ENCODE measurements around the gene SLC6A11. TPM values are rescaled to one million over a fixed set of nuclear protein-coding genes. Genes with fewer than 3 reads are reported as not detected.

SLC6A11 gene
- total RNA-seq, 2 experiments from 2014 or later: not detected

DNA sequence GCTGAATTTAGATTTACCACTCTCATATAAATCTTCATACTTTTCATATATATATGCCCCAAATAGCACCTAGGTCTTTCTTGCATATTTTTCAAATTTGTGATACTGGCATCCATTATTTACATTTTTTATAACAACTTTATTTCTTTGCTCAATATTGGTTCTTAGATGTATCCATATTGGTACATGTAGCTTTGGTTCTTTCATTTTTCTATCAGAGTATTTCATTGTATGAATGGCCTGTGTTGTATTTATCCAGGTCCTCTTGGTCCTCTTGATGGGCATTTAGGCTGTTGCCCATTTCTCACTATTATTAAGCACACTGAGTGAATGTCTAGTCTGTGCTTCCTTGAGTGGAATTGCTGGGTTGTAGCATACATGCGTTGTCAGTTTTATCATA is 8.4 kb downstream of the SLC6A11 start:
- ChIA-PET POLR2A (no interaction called here), CTCF (no interaction called here)
- no peak overlapping the region for H3K27ac Mint-ChIP-seq
- ATAC-seq: no peak
- peaks cover 15% of the 10 kb centered on the region for H3K27me3 Mint-ChIP-seq (ENCODE audit: low read depth)
- no peak overlapping the region for H3K4me3 Mint-ChIP-seq
- no peaks in the 10 kb centered on the region for H3K36me3 Mint-ChIP-seq (ENCODE audit: low read depth)
- no peaks in the 10 kb centered on the region for H3K9me3 Mint-ChIP-seq (ENCODE audit: insufficient read depth)
- H3K4me1 Mint-ChIP-seq (ENCODE audit: low read depth): no peaks in the 10 kb centered on the region
- DNase-seq: no peak

- ChIA-PET POLR2A (no interaction called here), CTCF (no interaction called here)
- no peak overlapping the region for H3K27ac Mint-ChIP-seq
- ATAC-seq (no peak), DNase-seq (no peak)
- no peaks in the 10 kb centered on the region for H3K36me3 Mint-ChIP-seq (ENCODE audit: low read depth)
- H3K27me3 Mint-ChIP-seq (ENCODE audit: low read depth): peaks cover 6% of the 10 kb centered on the region
- no peaks in the 10 kb centered on the region for H3K4me1 Mint-ChIP-seq (ENCODE audit: low read depth)
- no peaks in the 10 kb centered on the region for H3K9me3 Mint-ChIP-seq (ENCODE audit: insufficient read depth)
- H3K4me3 Mint-ChIP-seq: no peak overlapping the region
These were observed 17.9 kb downstream of the SLC6A11 start for GRCh38 chr3:10833855-10834414.

DNA sequence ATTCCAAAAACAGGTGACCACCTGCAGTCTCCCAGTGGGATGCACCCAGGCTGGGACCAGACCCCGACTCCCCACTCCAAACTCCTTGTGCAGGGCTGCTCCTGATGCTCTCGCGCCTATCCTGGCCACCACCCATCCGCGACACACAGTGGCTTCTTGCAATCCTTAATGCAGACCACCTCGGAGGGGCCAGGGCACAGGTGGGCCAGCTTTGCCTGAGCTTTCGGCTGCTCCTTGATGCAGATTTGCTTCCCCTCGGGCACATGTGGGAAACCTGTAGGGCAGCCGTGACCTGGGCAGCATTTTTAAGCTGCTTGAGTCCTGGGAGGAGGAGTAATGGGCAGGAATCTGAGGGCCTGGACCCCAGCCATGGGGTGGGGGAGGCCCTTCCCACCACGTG is 18.9 kb downstream of the SLC6A11 start:
- POLR2A ChIA-PET: no interaction called here
- ATAC-seq: no peak
- H3K4me3 Mint-ChIP-seq: no peak overlapping the region
- H3K9me3 Mint-ChIP-seq (ENCODE audit: insufficient read depth): no peaks in the 10 kb centered on the region
- H3K36me3 Mint-ChIP-seq (ENCODE audit: low read depth): no peaks in the 10 kb centered on the region
- no peaks in the 10 kb centered on the region for H3K4me1 Mint-ChIP-seq (ENCODE audit: low read depth)
- no peak for DNase-seq
- peaks cover 6% of the 10 kb centered on the region for H3K27me3 Mint-ChIP-seq (ENCODE audit: low read depth)
- CTCF ChIA-PET: no interaction called here
- no peak overlapping the region for H3K27ac Mint-ChIP-seq

DNA sequence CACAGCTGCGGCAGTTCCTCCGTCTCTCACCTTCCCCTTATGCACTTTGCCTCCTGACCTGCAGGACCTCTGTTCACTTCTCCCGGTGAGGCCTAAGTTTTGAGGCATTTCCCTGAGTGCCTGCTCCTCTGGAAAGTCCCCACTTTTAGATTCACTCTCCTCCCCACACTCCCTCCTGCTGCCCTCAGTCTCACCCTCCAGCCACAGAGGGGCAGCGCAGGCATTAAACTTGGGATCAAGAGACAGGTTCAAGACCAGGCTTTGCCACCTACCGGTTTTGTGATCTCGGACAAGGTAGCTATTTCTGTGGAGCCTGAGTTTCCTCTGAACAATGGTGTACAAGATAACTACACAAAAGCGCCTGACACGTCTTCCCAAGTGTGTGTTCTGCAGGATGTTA is 19.4 kb downstream of the SLC6A11 start:
- Mint-ChIP-seq H3K4me1 (ENCODE audit: low read depth) (no peaks in the 10 kb centered on the region), H3K36me3 (ENCODE audit: low read depth) (no peaks in the 10 kb centered on the region), H3K27me3 (ENCODE audit: low read depth) (peaks cover 5% of the 10 kb centered on the region), H3K4me3 (no peak overlapping the region), H3K27ac (no peak overlapping the region), H3K9me3 (ENCODE audit: insufficient read depth) (no peaks in the 10 kb centered on the region)
- CTCF ChIA-PET: no interaction called here
- no peak for DNase-seq
- no peak for ATAC-seq
- POLR2A ChIA-PET: no interaction called here

GRCh38 chr3:10836676-10837075 is 20.6 kb downstream of the SLC6A11 start:
- ChIA-PET POLR2A (no interaction called here), CTCF (no interaction called here)
- ATAC-seq: no peak
- Mint-ChIP-seq H3K27me3 (ENCODE audit: low read depth) (peaks cover 3% of the 10 kb centered on the region), H3K27ac (no peak overlapping the region), H3K4me1 (ENCODE audit: low read depth) (no peaks in the 10 kb centered on the region), H3K4me3 (no peak overlapping the region), H3K9me3 (ENCODE audit: insufficient read depth) (no peaks in the 10 kb centered on the region), H3K36me3 (ENCODE audit: low read depth) (no peaks in the 10 kb centered on the region)
- DNase-seq: no peak

DNA sequence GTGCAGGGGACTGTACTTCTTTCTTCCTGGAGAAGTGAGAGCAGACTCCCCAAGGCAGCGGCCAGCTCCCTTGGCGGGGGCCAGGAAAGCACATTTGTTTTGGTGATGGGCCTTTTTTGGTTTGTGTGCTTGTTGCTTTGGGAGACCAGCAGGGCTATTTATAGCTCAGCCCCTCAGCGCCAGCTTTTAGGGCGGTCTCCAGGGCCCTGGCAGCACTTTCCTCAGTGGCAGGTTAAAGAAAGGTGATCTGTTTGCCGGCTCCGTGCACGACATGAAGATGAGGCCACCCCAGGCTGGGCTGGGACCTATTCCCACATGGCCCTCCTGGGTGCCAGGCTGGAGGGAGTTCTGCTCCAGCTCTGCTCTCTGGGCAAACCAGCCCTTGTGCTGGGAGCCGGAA is 21.8 kb downstream of the SLC6A11 start:
- CTCF ChIA-PET: no interaction called here
- Mint-ChIP-seq H3K4me1 (ENCODE audit: low read depth) (no peaks in the 10 kb centered on the region), H3K27ac (no peak overlapping the region), H3K9me3 (ENCODE audit: insufficient read depth) (no peaks in the 10 kb centered on the region), H3K4me3 (no peak overlapping the region), H3K27me3 (ENCODE audit: low read depth) (no peaks in the 10 kb centered on the region), H3K36me3 (ENCODE audit: low read depth) (no peaks in the 10 kb centered on the region)
- no peak for ATAC-seq
- POLR2A ChIA-PET: no interaction called here
- no peak for DNase-seq

DNA sequence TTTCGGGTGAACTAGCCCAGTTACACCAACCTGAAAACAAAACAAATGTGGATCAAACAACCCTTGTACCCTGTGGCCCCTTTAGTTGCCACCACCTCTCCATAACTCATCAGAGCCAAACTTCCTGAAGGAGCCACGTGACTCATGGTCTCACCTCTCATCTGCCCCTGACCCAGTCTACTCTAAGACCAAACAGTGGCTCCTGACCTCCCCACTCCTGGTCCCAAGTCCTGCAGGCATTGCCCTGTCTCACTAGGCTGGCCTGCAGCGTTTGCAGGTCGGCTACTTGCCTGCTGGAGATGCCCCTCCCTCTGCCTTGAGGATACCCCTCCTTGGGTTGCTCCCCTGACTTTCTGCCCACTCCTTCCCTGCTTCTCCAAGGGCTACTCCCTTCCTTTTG is 23.1 kb downstream of the SLC6A11 start:
- ChIA-PET CTCF (no interaction called here), POLR2A (no interaction called here)
- Mint-ChIP-seq H3K27me3 (ENCODE audit: low read depth) (no peaks in the 10 kb centered on the region), H3K27ac (no peak overlapping the region), H3K4me1 (ENCODE audit: low read depth) (no peaks in the 10 kb centered on the region), H3K36me3 (ENCODE audit: low read depth) (no peaks in the 10 kb centered on the region), H3K9me3 (ENCODE audit: insufficient read depth) (no peaks in the 10 kb centered on the region), H3K4me3 (no peak overlapping the region)
- DNase-seq: no peak
- ATAC-seq: no peak

GRCh38 chr3:10841100-10841499 is 25.1 kb downstream of the SLC6A11 start:
- H3K4me3 Mint-ChIP-seq: no peak overlapping the region
- H3K4me1 Mint-ChIP-seq (ENCODE audit: low read depth): no peaks in the 10 kb centered on the region
- DNase-seq (no peak), ATAC-seq (no peak)
- CTCF ChIA-PET: no interaction called here
- POLR2A ChIA-PET: no interaction called here
- no peaks in the 10 kb centered on the region for H3K36me3 Mint-ChIP-seq (ENCODE audit: low read depth)
- H3K27ac Mint-ChIP-seq: no peak overlapping the region
- H3K27me3 Mint-ChIP-seq (ENCODE audit: low read depth): peaks cover 3% of the 10 kb centered on the region
- no peaks in the 10 kb centered on the region for H3K9me3 Mint-ChIP-seq (ENCODE audit: insufficient read depth)

- H3K4me1 Mint-ChIP-seq (ENCODE audit: low read depth): no peaks in the 10 kb centered on the region
- no peak overlapping the region for H3K4me3 Mint-ChIP-seq
These were observed 27.4 kb downstream of the SLC6A11 start for GRCh38 chr3:10843378-10843777.

DNA sequence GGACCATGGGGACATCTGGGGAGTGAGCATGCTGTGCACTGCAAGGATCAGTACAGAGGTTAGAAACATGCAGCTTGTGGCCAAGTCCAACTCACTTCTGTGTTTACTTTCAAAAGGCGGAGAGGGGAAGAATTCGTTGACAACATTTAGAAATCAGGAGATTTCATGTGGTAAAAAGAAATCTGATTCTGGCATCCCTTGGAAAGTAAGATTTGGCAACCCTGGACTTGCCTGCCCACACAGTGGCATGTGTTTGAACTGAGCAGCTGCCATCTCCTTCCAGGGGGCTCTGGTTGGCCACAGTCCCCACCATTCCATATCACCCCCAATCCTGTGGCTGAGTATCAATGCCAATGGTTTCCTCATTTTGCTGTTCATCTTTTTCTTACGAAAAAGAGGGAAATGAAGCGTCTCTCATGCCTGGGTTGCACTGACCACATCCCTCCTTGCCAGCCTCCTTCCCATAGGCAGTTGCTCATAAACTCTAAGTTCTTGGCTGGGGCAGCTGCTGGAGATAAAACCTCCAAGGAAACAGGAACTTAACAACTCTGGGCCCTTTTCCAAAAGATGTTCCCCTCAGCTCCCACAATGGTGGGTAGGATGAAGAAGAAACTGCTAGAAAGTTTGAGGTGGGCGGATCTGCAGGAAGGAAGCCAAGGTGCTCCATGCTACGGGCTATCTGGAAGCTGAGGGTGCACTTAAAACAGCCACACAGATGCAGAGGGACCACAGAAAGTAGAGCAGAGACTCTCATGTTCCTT is 29.2 kb downstream of the SLC6A11 start:
- H3K36me3 Mint-ChIP-seq (ENCODE audit: low read depth): no peaks in the 10 kb centered on the region
- CTCF ChIA-PET: no interaction called here
- H3K27me3 Mint-ChIP-seq (ENCODE audit: low read depth): peaks cover 3% of the 10 kb centered on the region

More at GRCh38 chr3:10843378-10843777, 27.4 kb downstream of the SLC6A11 start:
- ATAC-seq (no peak), DNase-seq (no peak)
- no peak overlapping the region for H3K27ac Mint-ChIP-seq
- H3K27me3 Mint-ChIP-seq (ENCODE audit: low read depth): peaks cover 3% of the 10 kb centered on the region
- ChIA-PET CTCF (no interaction called here), POLR2A (no interaction called here)
- no peaks in the 10 kb centered on the region for H3K9me3 Mint-ChIP-seq (ENCODE audit: insufficient read depth)
- H3K36me3 Mint-ChIP-seq (ENCODE audit: low read depth): no peaks in the 10 kb centered on the region

DNA sequence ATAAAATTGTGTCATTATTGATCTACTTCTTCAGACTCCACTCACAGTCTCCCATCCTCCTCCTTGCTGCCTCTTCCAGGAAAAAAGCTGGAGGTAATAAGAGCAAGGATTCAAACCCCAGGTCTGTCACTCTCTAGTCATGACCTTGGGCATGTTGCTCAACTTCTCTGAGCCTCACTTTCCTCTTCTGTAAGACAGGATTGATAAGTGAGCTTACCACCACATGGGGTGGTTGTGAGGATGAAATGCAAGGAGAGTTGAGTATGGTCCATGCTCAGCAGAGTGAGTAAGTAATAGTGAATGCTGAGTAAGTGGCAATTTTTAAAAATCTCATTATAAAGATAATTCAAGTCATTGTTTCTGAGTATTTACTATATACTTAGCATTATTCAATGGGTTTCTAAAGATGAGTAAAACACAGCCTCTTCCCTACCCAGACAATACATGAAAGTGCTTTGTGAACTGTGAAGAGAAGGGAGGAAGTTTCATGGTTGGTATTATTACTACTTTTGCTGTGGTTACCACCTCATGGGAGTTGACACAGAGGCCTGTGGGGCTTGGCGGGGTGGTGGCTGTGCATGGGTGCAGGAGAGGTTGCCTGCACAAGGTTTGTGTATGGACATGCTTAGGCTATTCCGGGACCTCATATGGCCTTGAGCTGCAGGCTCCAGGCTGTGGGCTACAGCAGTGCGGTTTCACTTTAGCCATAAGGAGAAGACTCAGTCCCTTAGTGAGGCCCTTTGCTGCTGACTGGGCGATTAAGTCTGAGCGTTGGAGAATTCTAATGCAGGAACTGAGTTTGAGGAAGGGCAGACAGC is 30.0 kb downstream of the SLC6A11 start:
- CTCF ChIA-PET: no interaction called here
- DNase-seq: no peak
- POLR2A ChIA-PET: interaction anchor here (1.2 kb wide), 1 partner anchor 24 kb away, joined by 3 read pairs; no protein-coding TSS in a partner anchor

More for the DNA sequence above, 29.2 kb downstream of the SLC6A11 start:
- ATAC-seq (no peak), DNase-seq (no peak)
- H3K4me3 Mint-ChIP-seq: no peak overlapping the region
- no peak overlapping the region for H3K27ac Mint-ChIP-seq
- H3K4me1 Mint-ChIP-seq (ENCODE audit: low read depth): no peaks in the 10 kb centered on the region
- no peaks in the 10 kb centered on the region for H3K9me3 Mint-ChIP-seq (ENCODE audit: insufficient read depth)
- POLR2A ChIA-PET: interaction anchor here (1.2 kb wide), 1 partner anchor 25 kb away, joined by 3 read pairs; no protein-coding TSS in a partner anchor

DNA sequence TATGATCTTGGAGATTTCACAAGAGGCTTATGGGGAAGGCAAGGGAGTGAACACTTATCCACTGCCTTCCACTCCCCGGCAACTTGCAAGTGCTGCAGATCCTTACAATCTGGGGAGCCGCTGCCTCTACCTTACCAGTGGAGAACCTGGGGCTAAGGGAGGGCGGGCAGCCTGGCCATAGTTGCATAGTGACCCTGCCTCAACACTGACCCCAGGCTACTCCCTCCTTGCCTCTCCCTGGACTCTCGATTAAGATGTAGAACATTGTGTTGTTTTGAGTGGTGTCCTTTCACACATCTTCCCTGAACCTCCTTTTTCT is 30.6 kb downstream of the SLC6A11 start:
- no peaks in the 10 kb centered on the region for H3K9me3 Mint-ChIP-seq (ENCODE audit: insufficient read depth)
- no peak overlapping the region for H3K4me3 Mint-ChIP-seq
- ChIA-PET POLR2A (interaction anchor here (1.2 kb wide), 1 partner anchor 23 kb away, joined by 3 read pairs; no protein-coding TSS in a partner anchor), CTCF (no interaction called here)
- no peak overlapping the region for H3K27ac Mint-ChIP-seq
- H3K27me3 Mint-ChIP-seq (ENCODE audit: low read depth): peaks cover 3% of the 10 kb centered on the region
- ATAC-seq (no peak), DNase-seq (no peak)
- H3K36me3 Mint-ChIP-seq (ENCODE audit: low read depth): no peaks in the 10 kb centered on the region
- H3K4me1 Mint-ChIP-seq (ENCODE audit: low read depth): no peaks in the 10 kb centered on the region

More for the DNA sequence above, 30.0 kb downstream of the SLC6A11 start:
- no peak for ATAC-seq
- H3K4me1 Mint-ChIP-seq (ENCODE audit: low read depth): no peaks in the 10 kb centered on the region
- no peaks in the 10 kb centered on the region for H3K36me3 Mint-ChIP-seq (ENCODE audit: low read depth)
- H3K4me3 Mint-ChIP-seq: no peak overlapping the region
- peaks cover 3% of the 10 kb centered on the region for H3K27me3 Mint-ChIP-seq (ENCODE audit: low read depth)
- H3K27ac Mint-ChIP-seq: no peak overlapping the region
- H3K9me3 Mint-ChIP-seq (ENCODE audit: insufficient read depth): no peaks in the 10 kb centered on the region

Data from activated CD8-positive, alpha-beta T cell treated with anti-CD3 and anti-CD28 coated beads, Interleukin-2, amount 10 ng/mL, durations not matched to agents 7 days and 5 days (primary cell).